AG10803 (cell line): ENCODE measurements around the gene LEUTX.

Experiments
- DNase-seq: peaks from one replicate; pipeline ENCODE4 v3.0.0; 2010; ENCODE audit warnings: low read depth
- H3K4me3 ChIP-seq: 2 replicates; pipeline ENCODE4 v1.5.1; 2011; ENCODE audit warnings: mild to moderate bottlenecking, low read length, control low read depth
- CTCF ChIP-seq: conservative IDR thresholded peaks from 2 replicates; pipeline ENCODE4 v1.5.1; 2011; ENCODE audit warnings: mild to moderate bottlenecking, low read length, control low read depth, inconsistent platforms

LEUTX gene

DNA sequence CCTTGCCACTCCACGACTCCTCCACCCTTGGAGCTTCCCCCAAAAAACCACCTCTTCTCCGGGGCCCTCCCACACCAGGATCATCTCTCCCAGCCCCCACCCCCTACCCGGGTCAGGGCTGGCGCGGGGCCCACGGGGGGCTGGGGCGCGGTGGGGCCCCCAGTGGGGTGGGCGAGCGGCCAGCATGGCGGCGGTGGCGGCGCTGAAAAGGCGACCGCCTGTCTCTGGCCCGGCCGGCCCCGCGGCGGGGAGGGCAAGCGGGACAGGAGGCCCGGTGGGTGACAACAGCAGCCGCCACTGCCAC is 54.5 kb downstream of the LEUTX start:
- DNase-seq, result no peak
- TF ChIP-seq CTCF, result no peak
- peak overlapping the region; percentile 92 for H3K4me3 ChIP-seq

GRCh38 chr19:39833464-39834286 is 55.0 kb downstream of the LEUTX start, which contains the start of gene DYRK1B:
Gene DYRK1B (minus strand): TSS chr19:39834162. CDS start chr19:39831867, 2,295 bp downstream.
- H3K4me3 ChIP-seq, result peak within 1 kb of the TSS; percentile 92
- peak; percentile 96 for DNase-seq

GRCh38 chr19:39834287-39834841 is 55.7 kb downstream of the LEUTX start:
- H3K4me3 ChIP-seq, result no peak overlapping the region
- TF ChIP-seq CTCF, result no peak
- DNase-seq, result no peak

More at GRCh38 chr19:39833464-39834286, 55.0 kb downstream of the LEUTX start, which contains the start of gene DYRK1B:
- TF ChIP-seq CTCF, result no peak
